GM23338 (cell line): ENCODE data around the gene CD300E. TPM values are rescaled to one million over a fixed set of nuclear protein-coding genes. Genes with fewer than 3 reads are reported as not detected.

Experiments
- ATAC-seq: fragments of 200-7000 bp; cut with Tn5 transposase; 3 replicates; pipeline ENCODE4 v1.9.1; 2020
- DNase-seq: peaks from one replicate; pipeline ENCODE4 v3.0.0-alpha.2; 2015; ENCODE audit warnings: low spot score
- H2AFZ ChIP-seq: fragments of 200-600 bp; sonication (generic); 2 replicates; pipeline ENCODE4 v1.8.0; 2016; ENCODE audit warnings: antibody characterized with exemption, mild to moderate bottlenecking, moderate library complexity
- H3F3A ChIP-seq: fragments of 200-600 bp; sonication (generic); replicated peaks from 2 replicates; pipeline ENCODE4 v1.8.0; 2017; ENCODE audit warnings: antibody characterized with exemption, mixed run types, low read depth
- H3K27ac ChIP-seq: fragments of 200-600 bp; sonication (generic); 2 replicates; pipeline ENCODE4 v1.6.1; 2016; ENCODE audit warnings: low read depth
- H3K27me3 ChIP-seq: fragments of 200-600 bp; sonication (generic); 2 replicates; pipeline ENCODE4 v1.8.0; 2016; ENCODE audit warnings: mild to moderate bottlenecking, mixed run types, moderate library complexity; ENCODE audit not compliant: insufficient read depth
- H3K36me3 ChIP-seq: fragments of 200-600 bp; sonication (generic); 2 replicates; pipeline ENCODE4 v1.8.0; 2016; ENCODE audit warnings: mild to moderate bottlenecking; ENCODE audit not compliant: insufficient read depth
- H3K4me1 ChIP-seq: fragments of 200-600 bp; sonication (generic); 2 replicates; pipeline ENCODE4 v1.8.0; 2016; ENCODE audit warnings: mild to moderate bottlenecking, moderate library complexity; ENCODE audit not compliant: insufficient read depth
- H3K4me2 ChIP-seq: fragments of 200-600 bp; sonication (generic); 2 replicates; pipeline ENCODE4 v1.7.1; 2017; ENCODE audit warnings: mixed run types
- H3K4me3 ChIP-seq: fragments of 200-600 bp; sonication (generic); 2 replicates; pipeline ENCODE4 v1.6.1; 2016; ENCODE audit warnings: mixed run types
- H3K79me2 ChIP-seq: fragments of 200-600 bp; sonication (generic); replicated peaks from 2 replicates; pipeline ENCODE4 v1.8.0; 2017; ENCODE audit warnings: mild to moderate bottlenecking; ENCODE audit not compliant: insufficient read depth
- H3K9me2 ChIP-seq: fragments of 200-600 bp; sonication (generic); 2 replicates; pipeline ENCODE4 v1.8.0; 2017; ENCODE audit not compliant: insufficient read depth
- H4K20me1 ChIP-seq: fragments of 200-600 bp; sonication (generic); replicated peaks from 2 replicates; pipeline ENCODE4 v1.8.0; 2017; ENCODE audit warnings: mild to moderate bottlenecking; ENCODE audit not compliant: insufficient read depth
- H3K27ac Mint-ChIP-seq: 2 replicates; pipeline ENCODE4 v1.8.0; 2020; ENCODE audit warnings: inconsistent platforms, mild to moderate bottlenecking, moderate library complexity, mixed read lengths
- H3K27me3 Mint-ChIP-seq: 3 replicates; pipeline ENCODE4 v1.8.0; 2022; ENCODE audit warnings: low read depth, mild to moderate bottlenecking, moderate library complexity, mixed read lengths, inconsistent platforms; ENCODE audit not compliant: insufficient read depth, poor library complexity
- H3K36me3 Mint-ChIP-seq: 3 replicates; pipeline ENCODE4 v1.8.0; 2021; ENCODE audit warnings: low read depth, mild to moderate bottlenecking, inconsistent platforms, moderate library complexity, mixed read lengths
- H3K4me1 Mint-ChIP-seq: 3 replicates; pipeline ENCODE4 v1.8.0; 2020; ENCODE audit warnings: mild to moderate bottlenecking, inconsistent platforms, mixed read lengths
- H3K4me3 Mint-ChIP-seq: 3 replicates; pipeline ENCODE4 v1.8.0; 2021; ENCODE audit warnings: moderate library complexity, mild to moderate bottlenecking, inconsistent platforms, mixed read lengths
- H3K9me3 Mint-ChIP-seq: 3 replicates; pipeline ENCODE4 v1.8.0; 2020; ENCODE audit warnings: moderate library complexity, mild to moderate bottlenecking, inconsistent platforms, mixed read lengths
- ETS1 ChIP-seq: IDR thresholded peaks from 2 replicates; pipeline ENCODE4 v1.6.1; 2016; ENCODE audit warnings: antibody characterized with exemption
- EZH2 ChIP-seq: fragments of 200-600 bp; sonication (generic); IDR thresholded peaks from one replicate; pipeline ENCODE4 v1.8.0; 2017; ENCODE audit warnings: antibody characterized with exemption, mild to moderate bottlenecking, low read depth; ENCODE audit not compliant: unreplicated experiment
- JUNB ChIP-seq: IDR thresholded peaks from one replicate; pipeline ENCODE4 v1.6.1; 2016; ENCODE audit warnings: antibody characterized with exemption; ENCODE audit not compliant: unreplicated experiment
- NANOG ChIP-seq: IDR thresholded peaks from 2 replicates; pipeline ENCODE4 v1.6.1; 2016; ENCODE audit warnings: antibody characterized with exemption, borderline replicate concordance
- REST ChIP-seq: IDR thresholded peaks from one replicate; pipeline ENCODE4 v1.6.1; 2018; ENCODE audit warnings: antibody characterized with exemption; ENCODE audit not compliant: unreplicated experiment
- ZNF331 ChIP-seq: fragments of 250-450 bp; sonication (Bioruptor Pico); IDR thresholded peaks from 2 replicates; pipeline ENCODE4 v1.5.0; 2020; ENCODE audit warnings: low read depth, mild to moderate bottlenecking, moderate library complexity
- polyA plus RNA-seq: library from polyadenylated mRNA; unstranded; fragments of >200 nt; fragmentation: Nextera tagmentation; extraction: Ambion mirVana; gene quantifications from 2 replicates; pipeline ENCODE4 v1.2.1, GENCODE V29; 2016
- total RNA-seq: library from RNA; depleted of rRNA; stranded (reverse); fragments of >200 nt; shearing (Covaris generic); gene quantifications from 2 replicates; pipeline ENCODE4 v1.2.3, GENCODE V29; 2014
- TF ChIP-seq, protein P1 (sequence below), 2 experiments: fragments of 200-600 bp in 1 of 2; sonication (generic) in 1 of 2; conservative IDR thresholded peaks; 2 replicates each; pipeline versions ENCODE4 v1.5.1 to v1.6.1; 2016 to 2017; ENCODE audit warnings: antibody characterized with exemption in 2 of 2, low read depth in 2 of 2, mild to moderate bottlenecking in 2 of 2, moderate library complexity in 1 of 2
- TF ChIP-seq, protein P2 (sequence below): fragments of 250-450 bp; sonication (Bioruptor Pico); IDR thresholded peaks from 2 replicates; pipeline ENCODE4 v1.5.0; 2020; ENCODE audit warnings: mild to moderate bottlenecking, moderate library complexity

The CD300E gene
- total and polyA plus RNA-seq, 2 experiments from 2014 or later: not detected

- Mint-ChIP-seq H3K36me3 (no peaks in the 10 kb centered on the region), H3K4me3 (no peak overlapping the region), H3K27me3 (peaks cover 9% of the 10 kb centered on the region), H3K9me3 (no peaks in the 10 kb centered on the region; the same call in 2 of the 3 replicates), H3K4me1 (peaks cover 4% of the 10 kb centered on the region; the same call in 2 of the 3 replicates), H3K27ac (no peak overlapping the region; the same call in 1 of the 2 replicates)
- TF ChIP-seq, protein P1, sequence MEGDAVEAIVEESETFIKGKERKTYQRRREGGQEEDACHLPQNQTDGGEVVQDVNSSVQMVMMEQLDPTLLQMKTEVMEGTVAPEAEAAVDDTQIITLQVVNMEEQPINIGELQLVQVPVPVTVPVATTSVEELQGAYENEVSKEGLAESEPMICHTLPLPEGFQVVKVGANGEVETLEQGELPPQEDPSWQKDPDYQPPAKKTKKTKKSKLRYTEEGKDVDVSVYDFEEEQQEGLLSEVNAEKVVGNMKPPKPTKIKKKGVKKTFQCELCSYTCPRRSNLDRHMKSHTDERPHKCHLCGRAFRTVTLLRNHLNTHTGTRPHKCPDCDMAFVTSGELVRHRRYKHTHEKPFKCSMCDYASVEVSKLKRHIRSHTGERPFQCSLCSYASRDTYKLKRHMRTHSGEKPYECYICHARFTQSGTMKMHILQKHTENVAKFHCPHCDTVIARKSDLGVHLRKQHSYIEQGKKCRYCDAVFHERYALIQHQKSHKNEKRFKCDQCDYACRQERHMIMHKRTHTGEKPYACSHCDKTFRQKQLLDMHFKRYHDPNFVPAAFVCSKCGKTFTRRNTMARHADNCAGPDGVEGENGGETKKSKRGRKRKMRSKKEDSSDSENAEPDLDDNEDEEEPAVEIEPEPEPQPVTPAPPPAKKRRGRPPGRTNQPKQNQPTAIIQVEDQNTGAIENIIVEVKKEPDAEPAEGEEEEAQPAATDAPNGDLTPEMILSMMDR (conservative IDR thresholded peaks at IDR 0.05; ENCODE audit: low read depth in 2 of 2): no peak
- TF ChIP-seq EZH2: no peak
- TF ChIP-seq NANOG: no peak
- TF ChIP-seq ETS1: no peak
- TF ChIP-seq, protein P2, sequence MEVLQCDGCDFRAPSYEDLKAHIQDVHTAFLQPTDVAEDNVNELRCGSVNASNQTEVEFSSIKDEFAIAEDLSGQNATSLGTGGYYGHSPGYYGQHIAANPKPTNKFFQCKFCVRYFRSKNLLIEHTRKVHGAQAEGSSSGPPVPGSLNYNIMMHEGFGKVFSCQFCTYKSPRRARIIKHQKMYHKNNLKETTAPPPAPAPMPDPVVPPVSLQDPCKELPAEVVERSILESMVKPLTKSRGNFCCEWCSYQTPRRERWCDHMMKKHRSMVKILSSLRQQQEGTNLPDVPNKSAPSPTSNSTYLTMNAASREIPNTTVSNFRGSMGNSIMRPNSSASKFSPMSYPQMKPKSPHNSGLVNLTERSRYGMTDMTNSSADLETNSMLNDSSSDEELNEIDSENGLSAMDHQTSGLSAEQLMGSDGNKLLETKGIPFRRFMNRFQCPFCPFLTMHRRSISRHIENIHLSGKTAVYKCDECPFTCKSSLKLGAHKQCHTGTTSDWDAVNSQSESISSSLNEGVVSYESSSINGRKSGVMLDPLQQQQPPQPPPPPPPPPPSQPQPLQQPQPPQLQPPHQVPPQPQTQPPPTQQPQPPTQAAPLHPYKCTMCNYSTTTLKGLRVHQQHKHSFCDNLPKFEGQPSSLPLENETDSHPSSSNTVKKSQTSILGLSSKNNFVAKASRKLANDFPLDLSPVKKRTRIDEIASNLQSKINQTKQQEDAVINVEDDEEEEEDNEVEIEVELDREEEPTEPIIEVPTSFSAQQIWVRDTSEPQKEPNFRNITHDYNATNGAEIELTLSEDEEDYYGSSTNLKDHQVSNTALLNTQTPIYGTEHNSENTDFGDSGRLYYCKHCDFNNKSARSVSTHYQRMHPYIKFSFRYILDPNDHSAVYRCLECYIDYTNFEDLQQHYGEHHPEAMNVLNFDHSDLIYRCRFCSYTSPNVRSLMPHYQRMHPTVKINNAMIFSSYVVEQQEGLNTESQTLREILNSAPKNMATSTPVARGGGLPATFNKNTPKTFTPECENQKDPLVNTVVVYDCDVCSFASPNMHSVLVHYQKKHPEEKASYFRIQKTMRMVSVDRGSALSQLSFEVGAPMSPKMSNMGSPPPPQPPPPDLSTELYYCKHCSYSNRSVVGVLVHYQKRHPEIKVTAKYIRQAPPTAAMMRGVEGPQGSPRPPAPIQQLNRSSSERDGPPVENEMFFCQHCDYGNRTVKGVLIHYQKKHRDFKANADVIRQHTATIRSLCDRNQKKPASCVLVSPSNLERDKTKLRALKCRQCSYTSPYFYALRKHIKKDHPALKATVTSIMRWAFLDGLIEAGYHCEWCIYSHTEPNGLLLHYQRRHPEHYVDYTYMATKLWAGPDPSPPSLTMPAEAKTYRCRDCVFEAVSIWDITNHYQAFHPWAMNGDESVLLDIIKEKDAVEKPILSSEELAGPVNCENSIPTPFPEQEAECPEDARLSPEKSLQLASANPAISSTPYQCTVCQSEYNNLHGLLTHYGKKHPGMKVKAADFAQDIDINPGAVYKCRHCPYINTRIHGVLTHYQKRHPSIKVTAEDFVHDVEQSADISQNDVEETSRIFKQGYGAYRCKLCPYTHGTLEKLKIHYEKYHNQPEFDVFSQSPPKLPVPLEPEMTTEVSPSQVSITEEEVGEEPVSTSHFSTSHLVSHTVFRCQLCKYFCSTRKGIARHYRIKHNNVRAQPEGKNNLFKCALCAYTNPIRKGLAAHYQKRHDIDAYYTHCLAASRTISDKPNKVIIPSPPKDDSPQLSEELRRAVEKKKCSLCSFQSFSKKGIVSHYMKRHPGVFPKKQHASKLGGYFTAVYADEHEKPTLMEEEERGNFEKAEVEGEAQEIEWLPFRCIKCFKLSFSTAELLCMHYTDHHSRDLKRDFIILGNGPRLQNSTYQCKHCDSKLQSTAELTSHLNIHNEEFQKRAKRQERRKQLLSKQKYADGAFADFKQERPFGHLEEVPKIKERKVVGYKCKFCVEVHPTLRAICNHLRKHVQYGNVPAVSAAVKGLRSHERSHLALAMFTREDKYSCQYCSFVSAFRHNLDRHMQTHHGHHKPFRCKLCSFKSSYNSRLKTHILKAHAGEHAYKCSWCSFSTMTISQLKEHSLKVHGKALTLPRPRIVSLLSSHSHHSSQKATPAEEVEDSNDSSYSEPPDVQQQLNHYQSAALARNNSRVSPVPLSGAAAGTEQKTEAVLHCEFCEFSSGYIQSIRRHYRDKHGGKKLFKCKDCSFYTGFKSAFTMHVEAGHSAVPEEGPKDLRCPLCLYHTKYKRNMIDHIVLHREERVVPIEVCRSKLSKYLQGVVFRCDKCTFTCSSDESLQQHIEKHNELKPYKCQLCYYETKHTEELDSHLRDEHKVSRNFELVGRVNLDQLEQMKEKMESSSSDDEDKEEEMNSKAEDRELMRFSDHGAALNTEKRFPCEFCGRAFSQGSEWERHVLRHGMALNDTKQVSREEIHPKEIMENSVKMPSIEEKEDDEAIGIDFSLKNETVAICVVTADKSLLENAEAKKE (CRISPR knock-in tag): no peak
- no peak for TF ChIP-seq JUNB
- no peak for TF ChIP-seq ZNF331 (CRISPR knock-in tag)
- TF ChIP-seq REST: no peak
- Histone ChIP-seq H4K20me1 (no peaks in the 10 kb centered on the region), H3K4me3 (no peak overlapping the region), H3K79me2 (no peaks in the 10 kb centered on the region), H3K27me3 (no peaks in the 10 kb centered on the region), H3K4me2 (no peak overlapping the region), H3K36me3 (no peaks in the 10 kb centered on the region), H2AFZ (peak overlapping the region; percentile 83; the same call in 1 of the 2 replicates), H3K27ac (no peak overlapping the region), H3K4me1 (no peaks in the 10 kb centered on the region), H3K9me2 (no peaks in the 10 kb centered on the region), H3F3A (0 out of 2 replicates have a peak, but pooled peaks cover 3% of the 10 kb centered on the region)
- ATAC-seq: peak; percentile 46
- DNase-seq: peak; percentile 39
Observed at GRCh38 chr17:74569020-74570003, 54.2 kb downstream of the CD300E start.
